GM12874 (cell line): ENCODE measurements around the gene NFE2L3.

ENCODE experiments used
- CTCF ChIP-seq: IDR thresholded peaks from 2 replicates; pipeline ENCODE4 v1.5.1; 2011; ENCODE audit warnings: low read depth, mild to moderate bottlenecking, control low read depth, low read length, moderate library complexity; ENCODE audit not compliant: insufficient read depth

NFE2L3 gene

GRCh38 chr7:26190417-26190869, 38.4 kb downstream of the NFE2L3 start:
- TF ChIP-seq CTCF = no peak

GRCh38 chr7:26191233-26191973, 39.4 kb downstream of the NFE2L3 start:
- TF ChIP-seq CTCF = no peak

- no peak for TF ChIP-seq CTCF
These were observed 40.0 kb downstream of the NFE2L3 start for GRCh38 chr7:26191974-26192479.

- TF ChIP-seq CTCF = no peak
These were observed 40.6 kb downstream of the NFE2L3 start for GRCh38 chr7:26192485-26193087.

- TF ChIP-seq CTCF = no peak
These were observed 41.6 kb downstream of the NFE2L3 start for GRCh38 chr7:26193432-26194207.

- no peak for TF ChIP-seq CTCF
These were observed 43.2 kb downstream of the NFE2L3 start for GRCh38 chr7:26195182-26195581.
